Measurements from ENCODE around the gene S100A4.

DNA sequence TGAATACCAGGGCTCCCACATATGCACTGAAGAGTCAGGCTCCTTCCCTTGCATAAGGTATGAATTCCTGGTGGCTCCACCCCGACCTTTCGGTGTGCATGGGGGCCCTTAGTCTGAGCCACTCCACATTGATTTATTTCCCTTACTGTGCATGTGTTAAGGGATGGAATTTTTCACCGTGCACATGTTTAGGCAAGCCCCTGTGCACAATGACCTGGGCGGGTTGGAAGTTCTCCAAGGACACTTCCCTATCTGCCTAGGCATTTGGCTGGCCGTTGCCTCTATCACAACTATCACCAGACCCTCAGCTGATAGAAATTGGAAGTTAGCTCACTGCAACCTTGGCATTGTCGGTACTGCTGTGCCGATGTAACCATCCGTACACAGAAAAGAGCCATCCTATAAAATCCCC is 19.5 kb downstream of the S100A4 start:
- TF ChIP-seq, protein P1, sequence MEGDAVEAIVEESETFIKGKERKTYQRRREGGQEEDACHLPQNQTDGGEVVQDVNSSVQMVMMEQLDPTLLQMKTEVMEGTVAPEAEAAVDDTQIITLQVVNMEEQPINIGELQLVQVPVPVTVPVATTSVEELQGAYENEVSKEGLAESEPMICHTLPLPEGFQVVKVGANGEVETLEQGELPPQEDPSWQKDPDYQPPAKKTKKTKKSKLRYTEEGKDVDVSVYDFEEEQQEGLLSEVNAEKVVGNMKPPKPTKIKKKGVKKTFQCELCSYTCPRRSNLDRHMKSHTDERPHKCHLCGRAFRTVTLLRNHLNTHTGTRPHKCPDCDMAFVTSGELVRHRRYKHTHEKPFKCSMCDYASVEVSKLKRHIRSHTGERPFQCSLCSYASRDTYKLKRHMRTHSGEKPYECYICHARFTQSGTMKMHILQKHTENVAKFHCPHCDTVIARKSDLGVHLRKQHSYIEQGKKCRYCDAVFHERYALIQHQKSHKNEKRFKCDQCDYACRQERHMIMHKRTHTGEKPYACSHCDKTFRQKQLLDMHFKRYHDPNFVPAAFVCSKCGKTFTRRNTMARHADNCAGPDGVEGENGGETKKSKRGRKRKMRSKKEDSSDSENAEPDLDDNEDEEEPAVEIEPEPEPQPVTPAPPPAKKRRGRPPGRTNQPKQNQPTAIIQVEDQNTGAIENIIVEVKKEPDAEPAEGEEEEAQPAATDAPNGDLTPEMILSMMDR (IDR thresholded peaks at IDR 0.05) = no peak
- no peak for TF ChIP-seq POLR2A (IDR thresholded peaks at IDR 0.05)

All from esophagus squamous epithelium (tissue), 4 donors.